NCI-H2107 treated with DMSO at 0.1 percent for 48 hours (cell line): ENCODE data around the gene RRAS.
"Not testable (repeated sequence)": the region's sequence is repeated elsewhere in the genome, so short reads cannot be mapped to it uniquely, and the experiment has no call there.

Source experiments
- DNase-seq: peaks from one replicate; lab custom pipeline; 2025; ENCODE audit not compliant: unreplicated experiment; lab: John Stamatoyannopoulos, UW

Gene RRAS

GRCh38 chr19:49655570-49656455 is 15.9 kb upstream of the RRAS start:
- no peak for DNase-seq

DNA sequence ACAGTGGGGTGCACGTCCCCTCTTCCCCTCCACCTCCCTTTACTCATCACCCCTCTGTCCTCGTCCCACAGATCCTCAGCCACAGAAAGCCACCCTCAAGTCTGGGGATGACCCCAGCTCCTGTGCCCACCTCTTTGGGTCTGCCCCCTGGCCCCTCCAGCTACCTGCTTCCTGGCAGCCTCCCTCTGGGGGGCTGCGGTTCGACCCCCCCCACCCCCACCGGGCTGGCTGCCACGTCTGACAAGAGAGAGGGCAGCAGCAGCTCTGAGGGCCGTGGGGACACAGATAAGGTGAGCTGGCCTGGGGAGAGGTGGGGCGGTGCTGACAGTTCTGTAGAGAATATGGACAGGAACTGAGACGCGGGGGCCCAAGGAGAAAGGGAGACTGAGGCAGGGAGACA is 14.6 kb upstream of the RRAS start:
- DNase-seq: no peak

DNA sequence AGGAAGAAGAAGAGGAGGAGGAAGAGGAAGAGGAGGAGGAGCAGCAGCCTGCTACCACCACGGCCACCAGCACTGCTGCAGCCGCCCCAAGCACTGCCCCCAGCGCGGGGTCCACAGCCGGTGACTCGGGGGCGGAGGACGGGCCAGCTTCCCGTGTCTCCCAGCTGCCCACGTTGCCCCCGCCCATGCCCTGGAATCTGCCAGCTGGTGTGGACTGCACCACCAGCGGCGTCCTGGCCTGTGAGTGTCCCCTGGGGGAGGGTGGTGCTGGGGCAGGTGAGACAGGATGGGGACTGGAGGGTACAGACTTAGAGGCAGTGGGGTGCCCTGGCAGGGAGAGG is 13.5 kb upstream of the RRAS start:
- DNase-seq: no peak

- DNase-seq: no peak
Observed at GRCh38 chr19:49652551-49653465, 12.9 kb upstream of the RRAS start.

DNA sequence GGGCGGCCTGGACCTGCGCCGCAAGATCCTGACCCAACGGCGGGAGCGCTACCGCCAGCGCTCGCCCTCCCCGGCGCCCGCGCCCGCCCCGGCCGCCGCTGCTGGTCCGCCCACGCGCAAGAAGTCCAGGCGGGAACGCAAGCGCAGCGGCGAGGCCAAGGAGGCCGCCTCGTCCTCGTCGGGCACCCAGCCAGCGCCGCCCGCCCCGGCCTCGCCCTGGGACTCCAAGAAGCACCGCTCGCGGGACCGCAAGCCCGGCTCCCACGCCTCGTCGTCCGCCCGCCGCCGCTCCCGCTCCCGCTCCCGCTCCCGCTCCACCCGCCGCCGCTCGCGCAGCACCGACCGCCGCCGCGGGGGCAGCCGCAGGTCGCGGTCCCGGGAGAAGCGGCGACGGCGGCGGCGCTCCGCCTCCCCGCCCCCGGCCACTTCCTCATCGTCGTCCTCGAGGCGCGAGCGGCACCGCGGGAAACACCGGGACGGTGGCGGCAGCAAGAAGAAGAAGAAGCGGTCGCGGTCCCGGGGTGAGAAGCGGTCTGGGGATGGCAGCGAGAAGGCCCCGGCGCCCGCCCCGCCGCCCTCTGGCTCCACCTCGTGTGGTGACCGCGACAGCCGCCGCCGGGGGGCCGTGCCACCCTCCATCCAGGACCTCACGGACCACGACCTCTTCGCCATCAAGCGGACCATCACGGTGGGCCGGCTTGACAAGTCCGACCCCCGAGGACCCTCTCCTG is 12.0 kb upstream of the RRAS start:
- no peak for DNase-seq

- DNase-seq: no peak
Observed at GRCh38 chr19:49651029-49651819, 11.3 kb upstream of the RRAS start.

DNA sequence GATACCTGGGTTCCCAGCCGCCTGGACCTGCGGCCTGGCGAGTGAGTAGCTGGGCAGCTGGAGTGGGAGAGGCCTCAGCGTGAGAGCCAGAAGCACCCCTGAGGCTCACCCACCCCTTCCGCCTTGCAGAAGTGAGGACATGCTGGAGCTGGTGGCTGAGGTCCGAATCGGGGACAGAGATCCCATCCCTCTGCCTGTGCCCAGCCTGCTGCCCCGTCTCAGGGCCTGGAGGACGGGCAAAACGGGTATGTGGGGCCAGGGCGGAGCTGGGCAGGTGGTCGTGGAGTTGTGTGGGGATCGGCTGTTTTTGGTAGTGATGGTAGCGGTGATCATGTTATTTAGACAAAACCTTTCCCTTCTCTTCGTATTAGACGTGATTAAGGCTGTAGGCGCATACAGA is 6.6 kb upstream of the RRAS start:
- DNase-seq: no peak

- DNase-seq: no peak
Observed at GRCh38 chr19:49645995-49646394, 6.1 kb upstream of the RRAS start.

DNA sequence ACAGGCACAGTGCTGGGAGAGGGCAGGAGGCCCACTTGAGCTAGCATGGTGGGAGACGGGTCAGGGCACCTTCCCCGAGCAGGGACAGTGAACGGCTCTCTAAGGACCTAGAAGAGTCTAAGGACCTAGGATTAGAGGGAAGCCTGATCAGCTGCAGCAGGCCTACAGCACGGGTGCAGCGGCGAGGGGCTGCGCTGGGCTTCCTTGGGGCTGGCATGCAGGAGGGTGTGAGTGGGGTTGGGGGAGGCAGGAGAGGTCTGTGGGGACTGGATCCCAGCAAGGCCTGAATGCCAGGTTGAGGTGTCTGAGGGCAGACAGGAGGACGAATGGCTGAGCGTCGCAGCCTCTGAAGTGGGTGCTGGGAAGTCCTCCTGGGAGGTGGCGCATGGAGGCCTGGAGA is 5.6 kb upstream of the RRAS start:
- DNase-seq: no peak

DNA sequence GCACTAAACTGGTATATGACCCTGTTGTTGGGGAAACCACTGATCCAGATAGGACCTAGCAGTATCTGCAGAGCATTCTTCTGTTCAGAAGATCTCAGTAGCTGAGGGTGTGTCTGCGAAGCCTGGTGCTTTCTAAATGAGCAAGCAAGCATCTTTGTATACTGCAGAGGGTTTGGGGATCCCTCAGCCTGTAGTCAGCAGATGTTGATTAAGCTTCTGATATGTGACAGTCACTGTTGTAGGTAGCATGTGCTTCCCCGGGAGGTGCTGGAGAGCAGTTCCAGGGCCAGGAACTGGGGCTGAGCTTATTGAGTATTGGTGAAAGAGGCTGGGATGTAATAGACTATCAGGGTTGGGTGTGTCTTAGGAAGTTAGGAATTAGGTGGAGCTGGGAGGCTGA is 3.5 kb upstream of the RRAS start:
- DNase-seq: no peak

GRCh38 chr19:49642492-49643035 is 2.6 kb upstream of the RRAS start:
- DNase-seq: no peak

GRCh38 chr19:49641688-49642491 is 1.9 kb upstream of the RRAS start, which contains the start of gene SCAF1:
Gene SCAF1, plus strand, starts transcription at chr19:49642209. Its CDS starts 2,818 bp downstream, at chr19:49645027.
- peak; percentile 95 for DNase-seq

GRCh38 chr19:49639401-49640112 is 386 bp downstream of the RRAS start:
- DNase-seq: no peak

DNA sequence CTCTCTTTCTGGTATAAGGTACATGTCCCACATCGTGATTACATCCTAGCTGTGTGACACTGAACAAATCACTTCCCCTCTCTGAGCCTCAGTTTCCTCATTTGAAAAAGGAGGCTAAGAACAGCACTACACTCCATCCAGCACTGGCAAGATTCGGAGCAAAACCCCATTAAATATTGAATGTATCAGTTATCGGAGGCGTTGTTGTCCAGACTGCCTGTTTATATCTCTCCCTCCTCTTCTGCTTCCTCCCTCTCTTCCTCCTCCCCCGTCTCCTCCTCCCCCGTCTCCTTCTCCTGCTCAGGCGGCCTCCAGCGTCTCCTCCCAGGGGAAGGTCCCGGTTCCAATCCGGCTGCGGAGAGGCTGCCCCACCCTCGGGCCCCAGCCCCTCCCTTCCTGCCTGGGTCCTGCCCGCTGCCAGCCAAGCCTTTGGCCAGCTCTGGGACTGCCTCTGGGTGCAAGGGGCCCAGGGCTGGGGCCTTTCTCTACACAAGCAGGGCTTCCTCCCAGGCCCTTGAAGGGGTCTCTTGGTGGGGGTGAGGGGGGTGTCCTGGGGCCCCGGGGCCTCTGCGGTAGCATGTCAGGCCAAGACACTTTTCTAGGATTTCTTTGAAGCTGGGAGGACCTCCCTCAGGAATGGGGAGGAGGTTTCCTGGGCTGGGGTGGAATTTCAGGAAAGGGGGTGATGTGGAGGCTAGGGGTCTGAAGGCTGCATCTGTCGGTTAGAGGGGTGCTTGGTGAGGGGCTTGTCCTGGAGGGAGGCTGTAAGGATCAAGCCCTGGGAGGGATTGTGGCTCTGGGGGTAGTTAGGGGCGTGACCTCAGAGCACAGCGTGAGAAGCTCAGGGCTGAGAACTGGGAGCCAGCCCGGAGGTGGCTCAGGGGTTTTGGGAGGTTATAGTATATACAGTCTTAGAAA is 1.9 kb downstream of the RRAS start:
- no peak for DNase-seq

DNA sequence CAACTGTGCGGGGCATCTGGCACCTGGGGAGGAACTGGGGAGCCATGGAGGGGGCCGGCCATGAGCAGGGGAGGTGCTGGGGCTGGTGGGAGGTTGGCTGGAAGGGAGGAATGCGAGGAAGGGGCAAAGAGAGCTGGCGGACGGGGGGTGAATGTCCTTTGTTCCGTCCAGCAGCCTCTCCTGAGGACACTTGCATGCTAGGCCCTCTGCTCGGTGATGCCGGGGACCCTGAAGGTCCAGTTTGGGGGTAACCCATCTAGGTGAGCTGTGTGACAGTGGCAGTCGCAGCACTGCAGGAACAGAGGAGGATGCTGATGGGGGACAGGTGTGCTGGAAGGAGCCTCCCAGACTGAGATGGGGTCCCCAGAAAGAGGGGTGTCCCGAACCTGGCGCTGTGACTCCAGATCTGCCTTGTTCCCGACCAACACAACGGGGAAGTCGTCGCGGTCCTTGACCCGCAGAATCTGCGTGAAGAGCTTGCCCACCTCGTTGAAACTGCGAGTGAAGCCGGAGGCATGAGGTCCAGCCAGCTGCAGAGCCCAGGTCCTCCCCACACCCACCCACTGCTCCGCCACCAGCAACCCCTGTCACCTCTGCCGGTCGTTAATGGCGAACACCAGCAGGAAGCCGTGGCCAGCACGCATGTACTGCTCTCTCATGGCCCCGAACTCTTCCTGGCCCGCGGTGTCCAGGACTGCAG is 3.6 kb downstream of the RRAS start:
- DNase-seq: no peak

DNA sequence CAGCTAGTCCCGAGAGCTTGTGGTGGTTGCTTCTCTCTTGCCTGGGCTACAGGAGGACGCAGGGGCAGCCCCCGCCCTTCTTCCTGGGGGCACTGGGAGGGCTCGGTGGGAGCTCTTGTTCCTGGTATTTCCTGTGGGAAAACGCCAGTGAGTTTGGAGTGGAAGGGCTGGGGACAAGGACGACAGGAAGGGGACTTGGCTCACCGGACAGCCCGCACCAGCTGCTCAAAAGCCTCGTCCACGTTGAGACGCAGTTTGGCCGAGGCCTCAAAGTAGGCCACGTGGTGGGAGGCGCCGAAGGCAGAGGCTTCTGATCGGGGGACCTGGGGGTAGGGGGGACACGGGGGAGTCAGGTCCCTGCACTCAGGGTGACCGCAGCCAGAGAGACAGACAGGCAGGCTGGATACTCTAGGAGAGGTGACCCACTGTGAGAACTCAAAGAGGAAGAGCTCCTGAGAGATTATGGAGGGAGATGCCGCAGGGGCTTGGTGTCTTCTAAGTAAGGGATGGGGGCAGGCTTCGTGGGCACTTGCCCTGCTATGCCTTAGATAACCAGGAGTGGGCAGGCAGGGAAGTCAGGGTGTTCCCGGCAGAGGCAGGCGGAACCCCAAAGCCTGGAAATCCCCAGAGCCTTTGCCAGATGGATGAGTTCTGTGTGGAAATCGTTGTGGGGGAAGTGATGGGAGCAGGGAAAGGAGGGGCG is 4.3 kb downstream of the RRAS start:
- no peak for DNase-seq

DNA sequence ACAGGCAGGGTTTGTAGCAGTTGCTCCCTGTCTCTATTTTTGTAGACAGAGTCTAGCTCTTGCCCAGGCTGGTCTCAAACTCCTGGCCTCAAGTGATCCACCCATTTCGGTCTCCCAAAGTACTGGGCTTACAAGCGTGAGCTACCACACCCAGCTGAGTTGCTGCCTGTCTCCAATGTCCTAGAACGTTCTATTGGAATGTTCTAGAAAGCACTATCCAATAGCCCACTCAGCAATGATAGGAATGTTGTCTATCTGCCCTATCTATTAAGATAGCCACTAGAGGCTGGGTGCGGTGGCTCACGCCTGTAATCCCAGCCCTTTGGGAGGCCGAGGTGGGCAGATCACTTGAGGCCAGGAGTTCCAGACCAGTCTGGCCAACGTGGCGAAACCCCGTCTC is 6.7 kb downstream of the RRAS start:
- DNase-seq: not testable (repeated sequence)
